SU-DHL-6 (cell line): ENCODE measurements around the gene SPRY1.

Experiments
- H2AFZ ChIP-seq: fragments of 200-600 bp; sonication (generic); 2 replicates; pipeline ENCODE4 v1.6.1; 2014; ENCODE audit warnings: low read depth, mild to moderate bottlenecking, moderate library complexity, mixed read lengths, antibody characterized with exemption, low read length; ENCODE audit not compliant: severe bottlenecking
- H3F3A ChIP-seq: fragments of 200-600 bp; shearing (Covaris generic); 2 replicates; pipeline ENCODE4 v1.6.0; 2016; ENCODE audit warnings: antibody characterized with exemption, mild to moderate bottlenecking; ENCODE audit not compliant: insufficient read depth
- H3K27ac ChIP-seq: fragments of 200-600 bp; sonication (generic); 2 replicates; pipeline ENCODE4 v1.5.1; 2016; ENCODE audit warnings: low read depth, mild to moderate bottlenecking, low read length, moderate library complexity, mixed read lengths
- H3K27me3 ChIP-seq: fragments of 200-600 bp; sonication (generic), shearing (Covaris generic); 2 replicates; pipeline ENCODE4 v1.6.0; 2014; ENCODE audit warnings: mild to moderate bottlenecking, low read length
- H3K36me3 ChIP-seq: fragments of 200-600 bp; sonication (generic); 2 replicates; pipeline ENCODE4 v1.6.1; 2014; ENCODE audit warnings: mild to moderate bottlenecking, low read length, mixed read lengths
- H3K4me2 ChIP-seq: fragments of 300-600, 200-600 bp; shearing (Covaris generic), sonication (generic); 2 replicates; pipeline ENCODE4 v1.6.0; 2014; ENCODE audit warnings: low read length, low read depth, mild to moderate bottlenecking; ENCODE audit not compliant: poor library complexity, severe bottlenecking
- H3K4me3 ChIP-seq: fragments of 200-600 bp; sonication (generic); 2 replicates; pipeline ENCODE4 v1.5.1; 2014; ENCODE audit warnings: antibody characterized with exemption, low read length, mild to moderate bottlenecking, mixed read lengths; ENCODE audit not compliant: insufficient read depth, poor library complexity, severe bottlenecking
- H3K79me2 ChIP-seq: fragments of 200-600 bp; sonication (generic); 2 replicates; pipeline ENCODE4 v1.6.1; 2014; ENCODE audit warnings: mild to moderate bottlenecking, low read length, moderate library complexity; ENCODE audit not compliant: insufficient read depth
- H3K9ac ChIP-seq: fragments of 200-600 bp; sonication (generic); 2 replicates; pipeline ENCODE4 v1.7.0; 2014; ENCODE audit warnings: mild to moderate bottlenecking, low read length
- H3K9me2 ChIP-seq: fragments of 200-600 bp; sonication (generic); replicated peaks from 2 replicates; pipeline ENCODE4 v1.6.1; 2014; ENCODE audit warnings: low read length; ENCODE audit not compliant: insufficient read depth
- H3K9me3 ChIP-seq: fragments of 200-600 bp; sonication (generic); 2 replicates; pipeline ENCODE4 v1.6.1; 2014; ENCODE audit warnings: low read length, mixed read lengths; ENCODE audit not compliant: insufficient read depth
- H4K20me1 ChIP-seq: fragments of 200-600 bp; sonication (generic); 2 replicates; pipeline ENCODE4 v1.6.1; 2014; ENCODE audit warnings: low read depth, mild to moderate bottlenecking, antibody characterized with exemption, low read length, moderate library complexity, mixed read lengths
- EZH2phosphoT487 ChIP-seq: fragments of 200-600 bp; sonication (generic), shearing (Covaris generic); conservative IDR thresholded peaks from 2 replicates; pipeline ENCODE4 v1.6.1; 2018; ENCODE audit warnings: mild to moderate bottlenecking, antibody characterized with exemption, low read length, moderate library complexity, mixed read lengths
- TF ChIP-seq, protein P1 (sequence below): fragments of 200-600 bp; sonication (generic); IDR thresholded peaks from one replicate; pipeline ENCODE4 v1.5.1; 2017; ENCODE audit warnings: antibody characterized with exemption, mild to moderate bottlenecking, low read length, moderate library complexity; ENCODE audit not compliant: insufficient read depth, poor library complexity, severe bottlenecking

SPRY1 gene

GRCh38 chr4:123453061-123453680 is 56.6 kb downstream of the SPRY1 start:
- no peak overlapping the region for H2AFZ ChIP-seq
- H3K36me3 ChIP-seq = no peaks in the 10 kb centered on the region
- H3F3A ChIP-seq = no peaks in the 10 kb centered on the region
- H3K4me2 ChIP-seq = no peak overlapping the region
- no peak overlapping the region for H3K9ac ChIP-seq
- H3K9me2 ChIP-seq = no peaks in the 10 kb centered on the region
- H3K9me3 ChIP-seq = no peaks in the 10 kb centered on the region
- no peaks in the 10 kb centered on the region for H3K79me2 ChIP-seq
- no peak overlapping the region for H3K27ac ChIP-seq
- no peaks in the 10 kb centered on the region for H4K20me1 ChIP-seq
- H3K4me3 ChIP-seq = no peak overlapping the region
- H3K27me3 ChIP-seq = no peaks in the 10 kb centered on the region
- TF ChIP-seq, protein P1, sequence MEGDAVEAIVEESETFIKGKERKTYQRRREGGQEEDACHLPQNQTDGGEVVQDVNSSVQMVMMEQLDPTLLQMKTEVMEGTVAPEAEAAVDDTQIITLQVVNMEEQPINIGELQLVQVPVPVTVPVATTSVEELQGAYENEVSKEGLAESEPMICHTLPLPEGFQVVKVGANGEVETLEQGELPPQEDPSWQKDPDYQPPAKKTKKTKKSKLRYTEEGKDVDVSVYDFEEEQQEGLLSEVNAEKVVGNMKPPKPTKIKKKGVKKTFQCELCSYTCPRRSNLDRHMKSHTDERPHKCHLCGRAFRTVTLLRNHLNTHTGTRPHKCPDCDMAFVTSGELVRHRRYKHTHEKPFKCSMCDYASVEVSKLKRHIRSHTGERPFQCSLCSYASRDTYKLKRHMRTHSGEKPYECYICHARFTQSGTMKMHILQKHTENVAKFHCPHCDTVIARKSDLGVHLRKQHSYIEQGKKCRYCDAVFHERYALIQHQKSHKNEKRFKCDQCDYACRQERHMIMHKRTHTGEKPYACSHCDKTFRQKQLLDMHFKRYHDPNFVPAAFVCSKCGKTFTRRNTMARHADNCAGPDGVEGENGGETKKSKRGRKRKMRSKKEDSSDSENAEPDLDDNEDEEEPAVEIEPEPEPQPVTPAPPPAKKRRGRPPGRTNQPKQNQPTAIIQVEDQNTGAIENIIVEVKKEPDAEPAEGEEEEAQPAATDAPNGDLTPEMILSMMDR = no peak
- TF ChIP-seq EZH2phosphoT487 = no peak
